Activated CD8-positive, alpha-beta memory T cell treated with anti-CD3 and anti-CD28 coated beads, Interleukin-2, amount 50 U/mL, for 24 hours (primary cell): Measurements from ENCODE around the gene PAX8.

ENCODE experiments used
- DNase-seq: peaks from one replicate; pipeline ENCODE4 v3.0.0-alpha.2; 2020; ENCODE audit errors: extremely low read depth

Gene PAX8

DNA sequence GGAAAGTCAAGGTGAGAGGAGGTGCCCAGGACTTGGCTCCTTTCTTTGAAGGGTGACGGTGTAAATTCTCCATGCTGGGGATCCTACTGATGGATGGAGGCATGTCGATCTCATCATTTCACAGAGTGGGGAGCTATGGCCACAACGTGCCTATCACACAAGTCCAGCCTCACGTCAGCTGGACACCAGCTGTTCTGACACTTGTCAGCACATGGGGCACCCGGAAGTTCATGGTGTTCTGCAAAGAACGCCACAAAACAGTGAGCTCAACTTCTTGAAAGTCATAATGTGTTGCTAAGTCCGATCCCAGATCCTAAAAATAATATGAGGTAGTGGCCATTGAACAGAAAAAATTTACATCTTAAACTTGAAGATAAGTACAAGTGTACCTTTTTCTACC, 12.3 kb downstream of the PAX8 start:
- DNase-seq = no peak

DNA sequence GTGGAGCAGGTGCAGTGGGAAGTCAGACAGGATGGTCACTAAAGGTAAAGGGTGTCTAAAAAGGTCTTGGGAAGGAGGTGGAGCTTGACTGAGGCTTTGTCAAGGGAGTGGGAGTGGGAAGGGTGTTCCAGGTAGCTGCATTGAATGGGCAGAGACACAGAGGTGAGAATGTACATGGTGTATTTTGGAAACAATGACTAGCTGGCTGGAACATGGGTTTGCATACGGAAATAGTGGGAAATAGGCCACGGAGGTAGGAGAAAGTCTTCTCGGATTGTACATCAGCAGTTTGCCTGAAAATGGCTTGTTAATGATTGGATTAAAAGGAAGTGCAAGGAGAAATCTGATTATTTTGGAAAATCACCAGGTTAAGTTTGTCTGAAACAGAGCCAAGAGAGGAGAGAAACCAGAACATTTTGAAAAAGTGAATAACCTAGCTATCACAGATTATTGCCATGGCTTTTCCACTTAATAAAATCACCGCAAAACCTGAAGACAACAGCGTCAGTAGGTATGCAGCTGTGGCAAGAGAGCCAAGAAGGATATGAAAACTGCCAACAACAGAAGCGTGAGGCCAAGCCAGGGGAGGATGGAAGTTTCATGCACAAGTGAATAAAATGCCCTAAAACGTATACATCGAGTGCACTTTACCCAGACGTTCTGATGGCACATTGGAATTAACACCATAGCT, 13.9 kb downstream of the PAX8 start:
- no peak for DNase-seq

GRCh38 chr2:113263546-113263945, 15.2 kb downstream of the PAX8 start:
- no peak for DNase-seq

GRCh38 chr2:113260991-113261390, 17.7 kb downstream of the PAX8 start:
- no peak for DNase-seq

DNA sequence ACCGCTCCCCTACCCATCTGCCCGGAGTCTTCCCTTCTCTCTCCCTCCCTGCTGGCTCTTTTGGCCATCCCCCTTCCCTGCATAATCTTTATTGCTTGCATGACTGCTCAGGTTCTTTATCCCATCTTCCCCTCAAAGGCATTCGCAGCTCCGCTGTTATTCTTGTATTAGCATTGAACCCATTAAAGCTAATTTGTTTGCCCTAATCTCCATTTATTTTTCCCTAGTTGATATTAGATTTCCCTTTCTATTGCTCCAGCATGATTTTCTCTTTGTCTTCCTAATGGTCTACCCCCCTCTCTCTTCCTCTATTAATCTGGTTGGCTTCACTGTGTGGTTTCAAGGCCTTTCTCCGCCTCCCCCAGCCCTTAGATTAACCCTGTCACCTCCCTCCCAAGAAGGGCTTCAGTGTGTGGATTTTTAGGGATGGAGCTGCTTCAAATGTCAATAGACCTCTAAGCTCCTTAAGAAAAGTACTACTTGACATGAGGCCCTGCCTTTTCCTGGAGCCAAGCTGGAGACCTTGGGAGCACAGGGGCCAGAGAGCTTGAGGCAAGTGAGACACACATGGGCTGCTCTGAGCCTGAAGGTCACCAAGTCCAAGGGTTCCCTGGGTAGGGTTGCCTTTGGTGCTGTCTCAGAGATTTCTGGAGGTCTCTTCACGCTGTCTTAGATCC, 20.1 kb downstream of the PAX8 start:
- DNase-seq = no peak

DNA sequence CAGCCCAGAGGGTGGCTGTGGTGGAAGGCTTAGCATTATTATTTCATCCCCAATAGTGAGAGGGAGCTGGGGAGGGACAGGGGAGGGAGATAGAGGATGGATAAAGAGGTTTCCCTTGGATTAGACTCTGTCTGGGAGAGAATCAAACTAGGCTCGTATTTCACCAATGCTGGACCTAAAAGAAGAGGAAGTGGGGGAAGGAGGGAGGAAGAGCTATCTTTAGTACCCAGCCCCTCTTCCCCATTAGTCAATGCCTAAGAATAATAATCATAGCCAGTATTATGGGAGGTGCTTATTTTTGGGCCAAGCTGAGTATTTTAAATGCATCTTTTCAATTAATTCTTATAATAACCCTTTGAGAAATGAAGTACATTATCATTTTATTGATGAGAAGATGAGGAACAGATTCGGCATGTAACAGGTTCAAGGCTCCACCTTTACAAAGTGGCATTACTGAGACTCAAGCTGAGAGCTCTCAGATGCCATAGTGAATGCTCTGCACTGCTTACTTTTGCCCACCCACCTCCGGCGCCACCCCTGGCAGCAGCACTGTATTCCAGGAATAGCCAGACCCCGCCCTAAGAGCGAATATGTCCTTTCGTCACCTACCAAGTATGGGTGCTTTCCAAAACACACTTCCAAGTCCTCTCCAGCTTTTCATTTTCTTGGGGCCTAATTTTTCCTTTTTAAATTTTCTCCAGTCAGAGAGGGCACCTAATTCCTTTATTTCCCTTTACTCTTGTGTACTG, 21.0 kb downstream of the PAX8 start:
- DNase-seq = no peak

GRCh38 chr2:113255140-113256070, 23.3 kb downstream of the PAX8 start:
- no peak for DNase-seq

DNA sequence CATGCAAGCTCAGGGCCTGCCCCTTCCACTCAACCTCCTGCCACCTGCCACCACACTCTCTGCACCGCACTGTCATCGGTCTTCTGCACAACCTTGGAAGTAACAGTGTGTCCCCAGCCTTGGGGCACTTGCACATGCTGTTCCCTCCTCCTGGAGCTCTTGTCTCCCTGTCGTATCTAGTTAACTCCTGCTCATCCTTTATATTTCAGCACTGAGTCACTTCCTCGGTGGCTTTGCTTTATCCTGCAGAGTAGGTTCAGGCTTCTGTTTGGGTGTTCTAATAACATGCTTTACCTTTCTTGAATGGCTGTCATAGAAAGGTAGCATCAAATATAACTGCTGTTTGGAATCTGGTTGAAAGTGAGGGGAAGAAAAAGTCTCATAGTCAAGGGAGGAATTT, 25.3 kb downstream of the PAX8 start:
- DNase-seq = no peak

GRCh38 chr2:113252047-113252590, 26.6 kb downstream of the PAX8 start:
- DNase-seq = no peak

DNA sequence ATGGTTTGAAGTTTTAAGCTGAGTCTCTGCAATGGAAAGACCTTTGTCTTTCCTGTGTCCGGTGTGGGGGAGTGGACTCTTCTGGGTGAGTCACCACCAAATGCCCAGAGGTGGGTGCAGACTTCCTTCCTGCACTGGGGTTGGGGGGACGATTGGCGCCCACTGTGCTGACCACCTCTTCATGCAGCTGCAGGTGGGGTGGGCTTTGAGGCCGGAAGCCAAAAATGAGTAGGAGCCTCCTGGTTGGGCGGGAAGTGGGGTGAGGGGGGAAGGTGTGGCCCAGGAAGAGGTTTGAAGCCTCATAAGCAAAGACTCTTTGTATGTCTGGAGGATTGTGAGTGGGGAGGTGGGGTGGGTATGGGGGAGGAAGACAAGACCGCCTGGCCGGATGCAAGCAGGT, 27.6 kb downstream of the PAX8 start:
- no peak for DNase-seq

- no peak for DNase-seq
These were observed 29.5 kb downstream of the PAX8 start for GRCh38 chr2:113248997-113249770.

DNA sequence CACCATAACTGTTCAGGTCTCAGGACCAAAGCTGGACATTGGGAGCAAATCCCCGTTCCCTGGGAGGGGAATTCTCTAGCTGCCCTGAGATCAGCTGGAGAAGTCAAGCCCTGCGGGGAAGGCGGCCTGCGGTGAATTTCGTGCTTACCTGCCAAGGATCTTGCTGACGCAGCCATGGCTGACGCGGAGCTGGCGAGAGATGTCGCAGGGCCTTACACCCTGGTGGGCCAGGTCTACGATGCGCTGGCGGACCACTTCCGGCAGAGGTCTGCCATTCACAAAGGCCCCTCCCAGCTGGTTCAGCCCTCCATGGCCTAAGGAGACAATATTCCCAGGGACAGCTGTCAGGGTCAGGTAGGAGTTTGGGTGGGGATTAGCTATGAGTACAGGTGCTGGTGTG, 32.1 kb downstream of the PAX8 start:
- DNase-seq = no peak

DNA sequence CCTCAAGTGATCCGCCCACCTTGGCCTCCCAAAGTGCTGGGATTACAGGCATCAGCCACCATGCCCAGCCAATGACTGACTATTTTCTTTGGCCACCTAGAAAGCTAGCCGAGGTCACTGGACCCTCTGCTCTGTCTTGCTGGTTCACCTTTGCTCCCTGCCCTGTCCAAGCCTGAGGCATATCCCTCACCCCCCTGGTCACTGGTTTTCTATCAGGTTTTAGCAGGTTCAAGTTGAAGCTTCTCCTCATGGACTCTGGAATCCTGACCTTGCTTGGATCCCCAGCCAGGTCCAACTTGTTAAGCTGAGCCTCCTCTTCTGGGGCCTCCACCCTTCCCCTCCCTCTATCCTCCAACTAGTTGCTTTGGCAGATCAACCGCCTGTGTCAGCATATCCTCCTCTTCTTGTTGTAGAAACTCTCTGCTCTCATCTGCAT, 33.4 kb downstream of the PAX8 start:
- DNase-seq = no peak

- DNase-seq = no peak
These were observed 36.4 kb downstream of the PAX8 start for GRCh38 chr2:113242327-113242726.

- DNase-seq = peak; percentile 44
These were observed 37.5 kb downstream of the PAX8 start for GRCh38 chr2:113240915-113241911.

DNA sequence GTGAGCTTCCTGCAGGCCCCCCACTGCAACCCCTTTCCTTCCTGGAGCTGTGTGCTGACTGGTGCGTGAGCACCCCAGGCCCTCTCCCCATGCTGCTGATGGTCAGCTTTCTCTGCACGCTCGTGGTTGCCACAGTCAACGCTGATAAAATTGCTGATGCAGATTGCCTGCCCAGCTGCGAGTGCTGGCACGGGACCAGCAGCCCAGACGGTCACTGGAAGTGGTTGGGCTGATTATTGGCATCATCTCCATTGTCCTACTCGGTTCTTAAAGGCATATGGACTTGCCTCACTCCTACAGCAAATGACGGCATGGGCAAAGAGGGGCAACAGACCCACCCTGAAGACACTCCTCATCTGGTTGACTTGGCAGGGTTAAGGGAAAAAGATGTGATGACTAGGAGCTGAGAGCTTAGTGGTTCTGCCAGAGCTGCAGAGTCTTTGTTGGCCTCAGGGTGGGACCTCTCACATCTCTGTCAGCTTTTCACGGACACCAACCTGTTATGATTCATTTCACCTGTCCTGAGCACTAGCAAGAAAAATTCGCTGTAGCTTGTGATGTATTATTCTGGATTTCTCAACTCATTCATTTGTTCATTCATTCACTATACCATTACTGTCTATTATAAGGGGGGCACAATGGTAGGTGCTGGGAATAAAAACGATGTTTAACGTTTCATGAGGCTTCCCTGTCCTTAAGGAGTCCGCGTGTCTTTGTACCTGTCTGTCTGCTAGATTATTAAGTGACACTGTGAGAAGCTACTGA, 38.4 kb downstream of the PAX8 start:
- no peak for DNase-seq

- no peak for DNase-seq
These were observed 39.6 kb downstream of the PAX8 start for GRCh38 chr2:113238871-113239839.
